ENCODE measurements around the gene PHACTR3.

Gene PHACTR3

GRCh38 chr20:59652381-59652780 lies 48.0 kb downstream of the PHACTR3 start:
- DNase-seq, result no peak

- DNase-seq, result no peak
These were observed 52.1 kb downstream of the PHACTR3 start for GRCh38 chr20:59656417-59656816.

GRCh38 chr20:59657459-59658046 lies 53.2 kb downstream of the PHACTR3 start:
- DNase-seq, result no peak

- DNase-seq, result no peak
These were observed 56.1 kb downstream of the PHACTR3 start for GRCh38 chr20:59660471-59660870.

GRCh38 chr20:59661153-59661552 lies 56.8 kb downstream of the PHACTR3 start:
- no peak for DNase-seq

GRCh38 chr20:59661621-59662020 lies 57.3 kb downstream of the PHACTR3 start:
- DNase-seq, result no peak

- DNase-seq, result no peak
These were observed 57.8 kb downstream of the PHACTR3 start for GRCh38 chr20:59662161-59662560.

GRCh38 chr20:59662856-59663512 lies 58.6 kb downstream of the PHACTR3 start:
- DNase-seq, result no peak

- DNase-seq, result no peak
These were observed 59.2 kb downstream of the PHACTR3 start for GRCh38 chr20:59663513-59664060.

GRCh38 chr20:59664421-59664941 lies 60.1 kb downstream of the PHACTR3 start:
- DNase-seq, result no peak

- DNase-seq, result no peak
These were observed 61.6 kb downstream of the PHACTR3 start for GRCh38 chr20:59665656-59666555.

- DNase-seq, result no peak
These were observed 62.2 kb downstream of the PHACTR3 start for GRCh38 chr20:59666586-59666985.

- DNase-seq, result no peak
These were observed 62.8 kb downstream of the PHACTR3 start for GRCh38 chr20:59667131-59667530.

GRCh38 chr20:59667981-59668515 lies 63.7 kb downstream of the PHACTR3 start:
- DNase-seq, result no peak

- no peak for DNase-seq
These were observed 64.8 kb downstream of the PHACTR3 start for GRCh38 chr20:59668926-59669850.

GRCh38 chr20:59670786-59671492 lies 66.6 kb downstream of the PHACTR3 start:
- no peak for DNase-seq

GRCh38 chr20:59671661-59672471 lies 67.5 kb downstream of the PHACTR3 start:
- no peak for DNase-seq

GRCh38 chr20:59672576-59672975 lies 68.2 kb downstream of the PHACTR3 start:
- no peak for DNase-seq

GRCh38 chr20:59673288-59673997 lies 69.1 kb downstream of the PHACTR3 start:
- DNase-seq, result no peak

- DNase-seq, result no peak
These were observed 69.7 kb downstream of the PHACTR3 start for GRCh38 chr20:59673998-59674445.

Measured in NK-92 treated with Interleukin-12 subunit alpha and Interleukin-12 subunit beta, amount 100 ng/mL, for 24 hours (cell line).